Cortex of kidney (tissue), 1 donor: ENCODE measurements around the gene CRYBG3.

ENCODE experiments used
- DNase-seq: peaks from one replicate; lab custom pipeline; 2025; lab: John Stamatoyannopoulos, UW

Gene CRYBG3

GRCh38 chr3:97838393-97838792, 16.6 kb downstream of the CRYBG3 start:
- DNase-seq = no peak

- DNase-seq = no peak
Observed at GRCh38 chr3:97839944-97840343, 18.1 kb downstream of the CRYBG3 start.

- DNase-seq = no peak
Observed at GRCh38 chr3:97841304-97841703, 19.5 kb downstream of the CRYBG3 start.

GRCh38 chr3:97841956-97842355, 20.1 kb downstream of the CRYBG3 start:
- no peak for DNase-seq

GRCh38 chr3:97848779-97849178, 27.0 kb downstream of the CRYBG3 start:
- DNase-seq = no peak

GRCh38 chr3:97857401-97857800, 35.6 kb downstream of the CRYBG3 start:
- DNase-seq = no peak

- DNase-seq = no peak
Observed at GRCh38 chr3:97860364-97860763, 38.6 kb downstream of the CRYBG3 start.

- no peak for DNase-seq
Observed at GRCh38 chr3:97862582-97862981, 40.8 kb downstream of the CRYBG3 start.

GRCh38 chr3:97863031-97863430, 41.2 kb downstream of the CRYBG3 start:
- no peak for DNase-seq

- no peak for DNase-seq
Observed at GRCh38 chr3:97863775-97864174, 42.0 kb downstream of the CRYBG3 start.

GRCh38 chr3:97871186-97871585, 49.4 kb downstream of the CRYBG3 start:
- DNase-seq = no peak

- DNase-seq = no peak
Observed at GRCh38 chr3:97871801-97872524, 50.2 kb downstream of the CRYBG3 start.

GRCh38 chr3:97872525-97873042, 50.8 kb downstream of the CRYBG3 start:
- no peak for DNase-seq

- DNase-seq = no peak
Observed at GRCh38 chr3:97880267-97880666, 58.5 kb downstream of the CRYBG3 start.

- no peak for DNase-seq
Observed at GRCh38 chr3:97882975-97883598, 61.3 kb downstream of the CRYBG3 start.

GRCh38 chr3:97883736-97884135, 61.9 kb downstream of the CRYBG3 start:
- DNase-seq = no peak

- no peak for DNase-seq
Observed at GRCh38 chr3:97884586-97885123, 62.8 kb downstream of the CRYBG3 start.

- no peak for DNase-seq
Observed at GRCh38 chr3:97885931-97886824, 64.4 kb downstream of the CRYBG3 start.

- no peak for DNase-seq
Observed at GRCh38 chr3:97889814-97890213, 68.0 kb downstream of the CRYBG3 start.

- DNase-seq = no peak
Observed at GRCh38 chr3:97892852-97893251, 71.0 kb downstream of the CRYBG3 start.

GRCh38 chr3:97895216-97895615, 73.4 kb downstream of the CRYBG3 start:
- DNase-seq = no peak

- no peak for DNase-seq
Observed at GRCh38 chr3:97896129-97896528, 74.3 kb downstream of the CRYBG3 start.
